Measurements from ENCODE around the gene CCNH.
A peak's percentile ranks its signal among the peaks of the same experiment; 100 is the strongest.

CCNH gene

GRCh38 chr5:87412630-87413342 lies at the start of gene CCNH:
TSS of gene CCNH (minus strand) at chr5:87412930. CDS start at chr5:87412794, 136 bp downstream.
- TF ChIP-seq CTCF (IDR thresholded peaks at IDR 0.05; ENCODE audit: low read depth, low read length), result no peak
- DNase-seq (ENCODE audit: extremely low read depth, low read depth), result peak; percentile 95

- TF ChIP-seq CTCF (IDR thresholded peaks at IDR 0.05; ENCODE audit: low read depth, low read length), result no peak
- DNase-seq (ENCODE audit: extremely low read depth, low read depth), result no peak
Observed at GRCh38 chr5:87457706-87458105, 45.0 kb upstream of the CCNH start.

GRCh38 chr5:87453801-87454200 lies 41.1 kb upstream of the CCNH start:
- no peak for DNase-seq (ENCODE audit: extremely low read depth, low read depth)
- no peak for TF ChIP-seq CTCF (IDR thresholded peaks at IDR 0.05; ENCODE audit: low read depth, low read length)

- TF ChIP-seq CTCF (IDR thresholded peaks at IDR 0.05; ENCODE audit: low read depth, low read length), result no peak
- no peak for DNase-seq (ENCODE audit: extremely low read depth, low read depth)
Observed at GRCh38 chr5:87452837-87453236, 40.1 kb upstream of the CCNH start.

- no peak for DNase-seq (ENCODE audit: extremely low read depth, low read depth)
- no peak for TF ChIP-seq CTCF (IDR thresholded peaks at IDR 0.05; ENCODE audit: low read depth, low read length)
Observed at GRCh38 chr5:87442419-87442818, 29.7 kb upstream of the CCNH start.

- no peak for TF ChIP-seq CTCF (IDR thresholded peaks at IDR 0.05; ENCODE audit: low read depth, low read length)
- no peak for DNase-seq (ENCODE audit: extremely low read depth, low read depth)
Observed at GRCh38 chr5:87438231-87438630, 25.5 kb upstream of the CCNH start.

- TF ChIP-seq CTCF (IDR thresholded peaks at IDR 0.05; ENCODE audit: low read depth, low read length), result no peak
- no peak for DNase-seq (ENCODE audit: extremely low read depth, low read depth)
Observed at GRCh38 chr5:87437724-87438123, 25.0 kb upstream of the CCNH start.

All from AG09319 (cell line).